ENCODE data around the gene COA1. TPM values are rescaled to one million over a fixed set of nuclear protein-coding genes. Genes with fewer than 3 reads are reported as not detected.

The COA1 gene
- total RNA-seq, 1 experiment from 2014 or later: 65.5 TPM

DNA sequence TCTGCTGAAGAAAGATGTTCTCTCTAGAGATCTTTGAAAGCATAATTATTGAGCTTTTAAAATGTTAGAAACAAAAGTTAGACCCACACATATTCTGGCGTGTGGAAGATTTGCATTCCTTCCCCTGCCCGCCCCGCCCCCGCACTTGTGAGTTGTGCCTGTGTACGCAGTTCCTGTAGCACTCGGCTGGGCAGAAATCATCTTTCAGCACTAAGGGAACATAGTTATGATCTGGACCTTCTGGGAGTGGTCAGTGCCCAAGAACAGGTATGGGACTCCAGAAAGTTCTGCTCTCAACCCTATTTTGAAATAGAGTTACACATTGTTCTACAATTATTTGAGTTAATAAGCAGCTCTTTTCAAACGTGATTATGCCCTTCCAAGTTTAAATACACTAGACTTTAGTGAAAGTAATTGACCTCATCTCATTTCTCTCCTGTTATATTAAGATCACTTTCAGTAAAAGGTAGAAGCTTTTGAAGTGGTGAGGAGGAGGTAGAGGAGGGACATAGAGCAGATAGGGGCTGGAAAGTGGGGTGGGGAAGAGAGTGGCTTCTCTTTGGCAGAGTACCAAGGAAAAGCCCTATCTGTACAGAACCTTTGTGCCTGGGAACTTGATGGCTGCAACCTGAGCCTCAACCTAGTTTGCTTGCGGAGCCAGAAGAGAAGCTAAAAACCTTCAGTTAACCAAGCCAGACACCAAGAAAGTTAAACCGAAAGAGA, 34.9 kb upstream of the COA1 start:
- Histone ChIP-seq H3K4me3 (ENCODE audit: low read depth in 2 of 2, low read length in 2 of 2) (peak overlapping the region in 1 of 2 experiments; percentile 49; a peak in 3 of 4 replicates), H3K27ac (ENCODE audit: low read length) (peak overlapping the region; percentile 40), H3K27me3 (ENCODE audit: control insufficient read depth, insufficient read depth, low read length) (no peaks in the 10 kb centered on the region), H3K4me1 (ENCODE audit: control insufficient read depth, insufficient read depth, low read length) (peaks cover 55% of the 10 kb centered on the region), H3K9me3 (ENCODE audit: control insufficient read depth, insufficient read depth, low read depth, low read length) (no peaks in the 10 kb centered on the region), H3K36me3 (ENCODE audit: control insufficient read depth, insufficient read depth, low read length) (no peaks in the 10 kb centered on the region)
- ChIA-PET CTCF (no interaction called here), POLR2A (interaction anchor here (0.7 to 0.8 kb wide), 2 partner anchors 49 to 126 kb away, joined by 6 to 14 read pairs; no protein-coding TSS in a partner anchor)
- ATAC-seq: peak; percentile 69
- no peak for DNase-seq (ENCODE audit: low read depth, low spot score)
- no TSS peak for BruUV-seq (replicated peaks)
- in situ Hi-C loops (cut with HindIII; ENCODE audit: low pct_unique_long_range_greater_than_20kb, low sequenced_read_pairs): no loop called here
- intact Hi-C loops (cut with micrococcal nuclease; ENCODE audit: unreplicated experiment): no loop called here
- TF ChIP-seq SIN3A (IDR thresholded peaks at IDR 0.05; ENCODE audit: borderline replicate concordance, insufficient read depth, low read depth, low read length) (no peak), TCF7L2 (IDR thresholded peaks at IDR 0.05; ENCODE audit: low read depth, low read length) (no peak), POLR2AphosphoS5 (IDR thresholded peaks at IDR 0.05; ENCODE audit: low read depth, low read length) (no peak)
- TF ChIP-seq, protein P1, sequence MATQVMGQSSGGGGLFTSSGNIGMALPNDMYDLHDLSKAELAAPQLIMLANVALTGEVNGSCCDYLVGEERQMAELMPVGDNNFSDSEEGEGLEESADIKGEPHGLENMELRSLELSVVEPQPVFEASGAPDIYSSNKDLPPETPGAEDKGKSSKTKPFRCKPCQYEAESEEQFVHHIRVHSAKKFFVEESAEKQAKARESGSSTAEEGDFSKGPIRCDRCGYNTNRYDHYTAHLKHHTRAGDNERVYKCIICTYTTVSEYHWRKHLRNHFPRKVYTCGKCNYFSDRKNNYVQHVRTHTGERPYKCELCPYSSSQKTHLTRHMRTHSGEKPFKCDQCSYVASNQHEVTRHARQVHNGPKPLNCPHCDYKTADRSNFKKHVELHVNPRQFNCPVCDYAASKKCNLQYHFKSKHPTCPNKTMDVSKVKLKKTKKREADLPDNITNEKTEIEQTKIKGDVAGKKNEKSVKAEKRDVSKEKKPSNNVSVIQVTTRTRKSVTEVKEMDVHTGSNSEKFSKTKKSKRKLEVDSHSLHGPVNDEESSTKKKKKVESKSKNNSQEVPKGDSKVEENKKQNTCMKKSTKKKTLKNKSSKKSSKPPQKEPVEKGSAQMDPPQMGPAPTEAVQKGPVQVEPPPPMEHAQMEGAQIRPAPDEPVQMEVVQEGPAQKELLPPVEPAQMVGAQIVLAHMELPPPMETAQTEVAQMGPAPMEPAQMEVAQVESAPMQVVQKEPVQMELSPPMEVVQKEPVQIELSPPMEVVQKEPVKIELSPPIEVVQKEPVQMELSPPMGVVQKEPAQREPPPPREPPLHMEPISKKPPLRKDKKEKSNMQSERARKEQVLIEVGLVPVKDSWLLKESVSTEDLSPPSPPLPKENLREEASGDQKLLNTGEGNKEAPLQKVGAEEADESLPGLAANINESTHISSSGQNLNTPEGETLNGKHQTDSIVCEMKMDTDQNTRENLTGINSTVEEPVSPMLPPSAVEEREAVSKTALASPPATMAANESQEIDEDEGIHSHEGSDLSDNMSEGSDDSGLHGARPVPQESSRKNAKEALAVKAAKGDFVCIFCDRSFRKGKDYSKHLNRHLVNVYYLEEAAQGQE (IDR thresholded peaks at IDR 0.05; ENCODE audit: insufficient read depth in 1 of 2, low read depth in 2 of 2, low read length in 1 of 2): no peak
- TF ChIP-seq, protein P2, sequence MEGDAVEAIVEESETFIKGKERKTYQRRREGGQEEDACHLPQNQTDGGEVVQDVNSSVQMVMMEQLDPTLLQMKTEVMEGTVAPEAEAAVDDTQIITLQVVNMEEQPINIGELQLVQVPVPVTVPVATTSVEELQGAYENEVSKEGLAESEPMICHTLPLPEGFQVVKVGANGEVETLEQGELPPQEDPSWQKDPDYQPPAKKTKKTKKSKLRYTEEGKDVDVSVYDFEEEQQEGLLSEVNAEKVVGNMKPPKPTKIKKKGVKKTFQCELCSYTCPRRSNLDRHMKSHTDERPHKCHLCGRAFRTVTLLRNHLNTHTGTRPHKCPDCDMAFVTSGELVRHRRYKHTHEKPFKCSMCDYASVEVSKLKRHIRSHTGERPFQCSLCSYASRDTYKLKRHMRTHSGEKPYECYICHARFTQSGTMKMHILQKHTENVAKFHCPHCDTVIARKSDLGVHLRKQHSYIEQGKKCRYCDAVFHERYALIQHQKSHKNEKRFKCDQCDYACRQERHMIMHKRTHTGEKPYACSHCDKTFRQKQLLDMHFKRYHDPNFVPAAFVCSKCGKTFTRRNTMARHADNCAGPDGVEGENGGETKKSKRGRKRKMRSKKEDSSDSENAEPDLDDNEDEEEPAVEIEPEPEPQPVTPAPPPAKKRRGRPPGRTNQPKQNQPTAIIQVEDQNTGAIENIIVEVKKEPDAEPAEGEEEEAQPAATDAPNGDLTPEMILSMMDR (IDR thresholded peaks at IDR 0.05): no peak

DNA sequence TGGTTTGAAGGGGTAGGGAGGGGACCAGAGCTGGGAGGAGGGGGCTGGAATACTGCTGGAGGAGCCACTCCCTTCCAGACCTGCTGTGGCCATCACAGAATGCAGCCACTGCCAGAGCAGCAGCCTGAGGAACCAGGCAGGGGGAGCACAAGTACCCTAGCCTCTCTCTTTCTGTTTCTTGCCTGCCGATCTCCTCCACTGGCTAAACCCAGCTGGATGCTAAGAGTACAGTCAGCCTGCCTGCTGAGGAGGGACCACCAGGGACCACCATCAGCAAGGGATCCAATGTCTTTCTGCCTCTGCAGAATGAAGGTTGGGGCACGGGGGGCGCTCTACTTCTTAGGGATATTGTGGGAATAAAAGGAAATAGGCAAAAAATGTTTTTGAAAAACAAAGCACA, 33.9 kb upstream of the COA1 start:
- DNase-seq (ENCODE audit: low read depth, low spot score): no peak
- intact Hi-C loops (cut with micrococcal nuclease; ENCODE audit: unreplicated experiment): no loop called here
- ChIA-PET CTCF (no interaction called here), POLR2A (no interaction called here)
- no peak for TF ChIP-seq POLR2AphosphoS5 (IDR thresholded peaks at IDR 0.05; ENCODE audit: low read depth, low read length)
- no peak for TF ChIP-seq TCF7L2 (IDR thresholded peaks at IDR 0.05; ENCODE audit: low read depth, low read length)
- TF ChIP-seq, protein P2 (IDR thresholded peaks at IDR 0.05): peak; percentile 62; the same call in 1 of the 2 replicates
- TF ChIP-seq SIN3A (IDR thresholded peaks at IDR 0.05; ENCODE audit: borderline replicate concordance, insufficient read depth, low read depth, low read length): no peak
- Histone ChIP-seq H3K4me3 (ENCODE audit: low read depth in 2 of 2, low read length in 2 of 2) (peak overlapping the region in 1 of 2 experiments; percentile 23; a peak in 2 of 4 replicates), H3K27ac (ENCODE audit: low read length) (peak overlapping the region; percentile 40), H3K9me3 (ENCODE audit: control insufficient read depth, insufficient read depth, low read depth, low read length) (no peaks in the 10 kb centered on the region), H3K36me3 (ENCODE audit: control insufficient read depth, insufficient read depth, low read length) (no peaks in the 10 kb centered on the region), H3K4me1 (ENCODE audit: control insufficient read depth, insufficient read depth, low read length) (peaks cover 56% of the 10 kb centered on the region), H3K27me3 (ENCODE audit: control insufficient read depth, insufficient read depth, low read length) (no peaks in the 10 kb centered on the region)
- ATAC-seq: peak; percentile 8; the same call in 1 of the 2 replicates
- in situ Hi-C loops (cut with HindIII; ENCODE audit: low pct_unique_long_range_greater_than_20kb, low sequenced_read_pairs): no loop called here
- no TSS peak for BruUV-seq (replicated peaks)
